Activated T-helper 1 cell treated with Interleukin-2 at 50 U/mL for 16 hours (primary cell): ENCODE measurements around the gene POFUT1.
A peak's percentile ranks its signal among the peaks of the same experiment; 100 is the strongest.
"Not testable (repeated sequence)": the region's sequence is repeated elsewhere in the genome, so short reads cannot be mapped to it uniquely, and the experiment has no call there.

Source experiments
- DNase-seq: peaks from one replicate; pipeline ENCODE4 v3.0.0-alpha.2; 2020; ENCODE audit warnings: low read depth

POFUT1 gene

DNA sequence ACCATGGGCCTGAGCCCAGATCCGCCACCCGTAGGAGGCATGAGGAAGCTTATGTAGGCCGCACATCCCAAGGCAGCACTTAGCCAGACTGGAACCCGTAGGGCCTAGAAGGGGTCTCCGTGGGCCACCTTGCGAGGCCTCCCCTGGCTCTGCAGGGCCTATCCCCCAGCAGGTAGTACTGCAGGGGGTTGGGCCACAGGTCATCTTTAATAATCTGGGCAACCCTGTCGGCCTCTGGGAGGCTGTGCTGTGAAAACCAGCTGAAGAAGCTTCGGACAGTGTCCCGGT lies 18.6 kb upstream of the POFUT1 start:
- no peak for DNase-seq

DNA sequence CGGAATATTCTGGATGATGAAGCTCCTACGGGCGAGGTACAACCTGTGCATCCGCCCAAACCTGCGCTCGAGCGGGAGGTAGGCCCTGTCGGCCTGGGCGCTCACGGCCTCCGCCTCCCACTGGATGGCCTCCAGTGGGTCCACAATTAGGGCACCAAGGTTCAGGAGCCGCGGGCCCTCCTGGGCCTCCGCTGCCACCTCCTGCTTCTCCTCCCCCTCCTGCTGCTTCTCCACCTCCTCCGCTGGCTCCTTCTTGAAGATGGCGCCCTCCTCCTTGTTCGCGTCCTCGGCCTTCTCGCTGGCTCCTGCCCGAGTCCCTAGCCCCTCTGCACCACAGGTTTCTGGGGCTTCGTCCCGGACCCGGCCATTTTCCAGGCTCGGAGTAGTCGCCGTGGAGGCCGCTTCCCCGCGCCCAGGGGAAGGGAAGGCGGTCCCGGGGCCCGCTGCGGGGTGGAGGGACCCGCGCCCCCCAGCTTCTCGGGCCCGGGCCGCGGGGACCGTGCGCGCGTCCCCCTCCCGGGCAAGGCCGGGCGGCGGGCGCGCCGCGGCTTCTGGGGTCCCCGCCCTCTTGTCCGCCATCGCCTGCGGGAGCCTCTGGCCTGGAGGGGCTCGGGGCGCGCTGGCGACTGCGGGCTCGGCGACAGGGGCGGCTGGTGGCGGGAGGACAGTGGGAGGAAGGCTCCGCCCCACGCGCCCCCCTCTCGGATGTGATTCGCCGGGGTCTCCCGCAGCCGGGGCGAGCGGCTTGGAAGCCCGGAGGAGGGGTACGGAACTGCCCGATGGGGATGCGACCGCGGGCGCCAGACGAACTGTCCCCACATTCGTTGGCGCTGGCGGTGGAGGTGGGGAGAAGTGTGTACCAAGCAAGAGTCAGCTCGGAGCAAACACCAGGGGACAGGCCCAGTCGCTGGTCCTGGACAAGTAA lies 17.7 kb upstream of the POFUT1 start:
- peak; percentile 16 for DNase-seq

GRCh38 chr20:32190616-32191415 lies 16.9 kb upstream of the POFUT1 start:
- no peak for DNase-seq

GRCh38 chr20:32191422-32191821 lies 16.3 kb upstream of the POFUT1 start:
- DNase-seq = no peak

GRCh38 chr20:32191873-32192272 lies 15.8 kb upstream of the POFUT1 start:
- no peak for DNase-seq

GRCh38 chr20:32192698-32193097 lies 15.0 kb upstream of the POFUT1 start:
- no peak for DNase-seq

DNA sequence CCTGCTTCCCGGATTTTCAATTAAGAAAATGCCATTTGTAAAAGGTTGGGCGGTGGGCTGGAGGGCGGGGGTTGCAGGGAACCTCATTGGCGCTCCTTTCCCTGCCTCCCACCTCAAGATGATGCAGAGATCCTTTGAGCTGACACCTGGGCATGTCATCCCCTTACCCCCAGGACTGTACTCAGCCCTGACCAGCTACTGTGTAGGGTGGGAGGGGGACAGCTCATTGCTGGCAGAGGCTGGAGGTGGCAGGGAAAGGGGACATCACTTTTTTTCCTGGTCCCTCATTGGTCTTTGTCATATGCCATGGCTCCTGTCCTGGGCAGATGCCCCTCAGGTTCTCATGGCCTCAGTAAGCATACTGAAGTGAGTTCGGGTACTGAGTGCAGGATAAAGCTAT lies 14.3 kb upstream of the POFUT1 start:
- not testable (repeated sequence) for DNase-seq

DNA sequence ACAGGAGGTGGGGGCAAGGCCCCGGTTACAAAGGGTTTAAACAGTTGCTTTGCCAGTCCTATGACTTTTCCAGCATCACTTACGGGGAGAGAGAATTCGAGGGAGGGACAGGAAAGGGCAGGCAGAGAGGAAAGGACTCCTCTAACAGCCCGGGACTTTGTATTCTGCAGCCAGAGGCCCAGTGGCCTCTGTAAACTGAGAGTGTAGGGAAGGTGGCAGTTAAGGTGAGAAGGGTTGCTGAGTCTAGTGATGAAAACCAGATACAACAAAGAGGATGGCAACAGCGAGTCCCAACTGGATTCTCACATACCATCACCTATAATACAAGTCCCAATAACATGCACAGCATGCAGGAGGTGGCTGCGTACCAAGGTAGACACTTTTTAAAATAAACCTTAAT lies 13.7 kb upstream of the POFUT1 start:
- no peak for DNase-seq

DNA sequence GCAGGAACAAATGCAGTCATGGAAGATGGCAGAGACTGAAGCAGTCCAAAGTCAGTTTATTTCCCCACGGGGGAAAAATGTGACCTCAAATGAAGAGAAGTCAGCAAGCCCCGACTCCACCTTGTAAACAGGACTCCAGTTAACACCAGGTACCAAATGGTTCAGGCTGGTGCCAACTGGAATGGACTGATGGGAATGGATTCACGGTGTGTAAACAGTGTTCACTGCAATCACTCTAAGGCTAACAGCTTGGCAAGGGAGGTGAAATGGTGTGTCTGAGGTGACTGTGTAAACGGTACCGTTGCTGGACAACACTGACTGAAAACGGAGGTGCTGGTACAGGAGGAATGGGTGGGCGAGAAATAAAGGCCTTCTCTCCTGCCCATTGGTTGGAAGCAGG lies 12.1 kb upstream of the POFUT1 start:
- no peak for DNase-seq

- DNase-seq = not testable (repeated sequence)
Measured at GRCh38 chr20:32196613-32197012, 11.1 kb upstream of the POFUT1 start.

GRCh38 chr20:32197136-32197535 lies 10.5 kb upstream of the POFUT1 start:
- DNase-seq = not testable (repeated sequence)

- no peak for DNase-seq
Measured at GRCh38 chr20:32199006-32199405, 8.7 kb upstream of the POFUT1 start.

- no peak for DNase-seq
Measured at GRCh38 chr20:32201296-32201976, 6.2 kb upstream of the POFUT1 start.

DNA sequence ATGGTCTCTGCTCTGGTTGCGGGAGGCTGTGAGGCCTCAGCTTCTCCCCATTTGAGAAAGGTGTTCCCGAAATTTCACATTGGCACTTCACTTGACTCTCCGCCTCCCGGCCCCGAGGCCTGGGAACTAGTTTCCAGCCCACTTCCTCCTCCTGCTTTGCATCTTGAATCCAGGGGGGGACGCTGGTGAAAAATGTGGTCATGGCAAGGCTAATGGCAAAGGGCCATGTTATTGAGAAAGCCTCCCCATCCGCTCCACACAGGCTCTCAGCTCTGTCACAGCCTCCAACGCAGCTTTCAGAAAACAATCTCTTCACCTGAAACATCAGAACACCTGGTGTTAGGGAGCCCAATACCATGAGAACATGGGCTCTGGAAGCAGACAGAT lies 5.7 kb upstream of the POFUT1 start:
- DNase-seq = no peak

DNA sequence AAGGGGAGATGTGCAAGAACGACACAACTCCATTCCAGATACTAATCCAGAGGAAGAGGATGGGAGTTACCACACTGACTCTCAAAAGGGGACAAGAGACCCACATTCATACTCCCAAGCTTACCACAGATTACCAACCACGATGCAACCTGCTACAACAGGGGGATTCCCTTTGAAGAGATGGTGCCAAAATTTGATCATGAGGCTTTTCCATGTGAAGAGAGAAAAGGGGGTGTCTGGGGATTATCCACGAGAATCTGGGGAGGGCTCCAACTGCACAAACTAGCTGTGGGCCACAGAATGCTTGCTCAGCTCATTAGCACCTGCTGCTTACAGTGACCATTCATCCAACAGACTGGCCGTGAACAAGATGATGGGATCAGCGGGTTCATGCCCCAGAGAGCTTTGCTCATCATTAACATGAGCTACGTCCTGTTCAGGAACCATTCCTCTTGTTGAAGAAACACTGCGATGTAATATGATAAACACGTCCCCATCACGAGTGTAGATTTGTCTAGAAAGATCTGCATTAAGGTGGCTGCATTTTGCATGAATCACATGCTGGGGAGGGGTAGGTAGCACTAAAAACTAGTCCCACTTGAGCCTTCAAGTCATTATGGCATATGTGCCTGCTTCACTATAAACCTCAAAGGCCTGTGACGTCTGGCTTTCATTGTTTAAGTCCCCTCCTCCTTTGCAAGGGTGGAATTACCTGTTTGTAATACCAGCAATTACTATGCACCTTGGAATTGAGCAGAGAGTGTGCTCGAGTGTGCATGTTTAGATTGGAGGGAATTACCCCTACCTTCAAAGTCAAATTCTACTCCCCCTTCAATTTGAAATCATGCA lies 4.1 kb upstream of the POFUT1 start:
- no peak for DNase-seq

GRCh38 chr20:32204205-32205109 lies 3.2 kb upstream of the POFUT1 start:
- no peak for DNase-seq

GRCh38 chr20:32205110-32205842 lies 2.4 kb upstream of the POFUT1 start:
- DNase-seq = no peak

GRCh38 chr20:32205843-32206759 lies 1.6 kb upstream of the POFUT1 start:
- DNase-seq = no peak
